ENCODE measurements around the gene ACSS1.

Gene ACSS1

DNA sequence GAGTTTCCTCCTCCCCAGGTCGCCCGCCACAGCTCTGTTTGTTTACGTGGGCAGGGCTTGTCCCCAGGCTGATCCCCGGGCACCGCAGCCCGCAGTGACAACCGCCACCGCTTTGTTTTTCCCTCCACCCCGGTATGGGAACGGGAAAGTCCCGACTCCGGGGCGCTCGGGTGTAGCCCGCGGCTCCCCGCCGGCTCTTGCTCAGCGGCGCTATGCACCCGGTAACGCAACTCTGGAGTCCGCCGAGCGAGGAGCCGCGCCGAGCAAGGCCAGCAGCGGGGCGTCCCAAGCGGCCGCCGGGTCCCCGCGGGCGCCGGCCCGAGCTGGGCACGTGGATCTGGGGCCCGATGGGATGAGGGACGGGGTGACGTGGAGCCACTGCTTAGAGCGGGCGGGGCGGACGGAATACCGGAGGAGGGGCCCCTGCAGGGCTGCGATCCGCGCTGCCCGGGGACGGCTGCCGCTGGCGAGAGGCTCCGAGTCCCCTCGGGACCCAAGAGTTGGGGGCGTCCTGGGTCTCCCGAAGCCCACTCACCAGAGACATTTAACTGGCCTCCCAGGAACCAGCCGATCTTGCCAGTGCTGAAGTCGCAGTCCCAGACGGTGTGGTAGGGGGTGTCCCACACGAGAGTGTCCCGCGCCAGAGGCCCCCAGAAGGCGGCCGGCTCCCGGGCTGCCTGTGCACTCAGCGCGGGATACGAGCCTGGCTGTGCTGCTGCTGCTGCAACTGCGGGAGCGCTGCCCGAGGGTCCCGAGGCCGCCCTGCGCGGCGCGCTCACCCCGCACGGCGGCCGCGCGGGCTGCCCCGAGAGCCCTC lies 497 bp downstream of the ACSS1 start (continued):
- TF ChIP-seq, protein P1, sequence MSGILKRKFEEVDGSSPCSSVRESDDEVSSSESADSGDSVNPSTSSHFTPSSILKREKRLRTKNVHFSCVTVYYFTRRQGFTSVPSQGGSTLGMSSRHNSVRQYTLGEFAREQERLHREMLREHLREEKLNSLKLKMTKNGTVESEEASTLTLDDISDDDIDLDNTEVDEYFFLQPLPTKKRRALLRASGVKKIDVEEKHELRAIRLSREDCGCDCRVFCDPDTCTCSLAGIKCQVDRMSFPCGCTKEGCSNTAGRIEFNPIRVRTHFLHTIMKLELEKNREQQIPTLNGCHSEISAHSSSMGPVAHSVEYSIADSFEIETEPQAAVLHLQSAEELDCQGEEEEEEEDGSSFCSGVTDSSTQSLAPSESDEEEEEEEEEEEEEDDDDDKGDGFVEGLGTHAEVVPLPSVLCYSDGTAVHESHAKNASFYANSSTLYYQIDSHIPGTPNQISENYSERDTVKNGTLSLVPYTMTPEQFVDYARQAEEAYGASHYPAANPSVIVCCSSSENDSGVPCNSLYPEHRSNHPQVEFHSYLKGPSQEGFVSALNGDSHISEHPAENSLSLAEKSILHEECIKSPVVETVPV (CRISPR knock-in tag; IDR thresholded peaks at IDR 0.05) = no peak

DNA sequence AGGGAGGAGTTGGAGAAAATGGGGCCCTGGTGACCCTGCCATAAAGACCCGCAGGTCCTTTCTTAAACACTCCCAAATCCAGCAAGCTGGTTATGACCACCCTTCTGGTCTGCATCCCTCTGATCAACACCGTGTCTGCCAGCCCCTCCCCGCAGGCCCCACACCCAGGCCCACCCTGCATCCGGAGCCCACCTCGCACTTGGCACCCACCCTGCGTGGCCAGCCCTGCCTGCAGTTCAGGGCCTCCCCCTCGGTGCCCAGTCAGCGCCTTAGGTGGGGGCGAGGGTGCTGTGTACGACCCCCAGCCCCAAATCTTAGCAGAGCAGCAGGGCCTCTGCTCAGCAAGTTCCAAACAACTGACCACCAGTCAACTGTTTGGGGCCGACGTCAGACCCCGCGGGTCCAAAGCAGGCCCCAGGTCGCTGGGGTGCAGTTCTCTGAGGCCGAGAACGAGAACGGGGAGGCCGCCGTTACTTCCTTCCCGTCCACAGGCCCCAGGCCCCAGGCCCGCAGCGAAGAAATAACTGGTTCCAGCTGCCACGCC lies 1.2 kb downstream of the ACSS1 start:
- TF ChIP-seq, protein P1 (CRISPR knock-in tag; IDR thresholded peaks at IDR 0.05) = no peak
- TF ChIP-seq ESRRG (CRISPR knock-in tag; IDR thresholded peaks at IDR 0.05) = no peak
- no peak for TF ChIP-seq GLIS3 (CRISPR knock-in tag; IDR thresholded peaks at IDR 0.05)
- TF ChIP-seq, protein P2, sequence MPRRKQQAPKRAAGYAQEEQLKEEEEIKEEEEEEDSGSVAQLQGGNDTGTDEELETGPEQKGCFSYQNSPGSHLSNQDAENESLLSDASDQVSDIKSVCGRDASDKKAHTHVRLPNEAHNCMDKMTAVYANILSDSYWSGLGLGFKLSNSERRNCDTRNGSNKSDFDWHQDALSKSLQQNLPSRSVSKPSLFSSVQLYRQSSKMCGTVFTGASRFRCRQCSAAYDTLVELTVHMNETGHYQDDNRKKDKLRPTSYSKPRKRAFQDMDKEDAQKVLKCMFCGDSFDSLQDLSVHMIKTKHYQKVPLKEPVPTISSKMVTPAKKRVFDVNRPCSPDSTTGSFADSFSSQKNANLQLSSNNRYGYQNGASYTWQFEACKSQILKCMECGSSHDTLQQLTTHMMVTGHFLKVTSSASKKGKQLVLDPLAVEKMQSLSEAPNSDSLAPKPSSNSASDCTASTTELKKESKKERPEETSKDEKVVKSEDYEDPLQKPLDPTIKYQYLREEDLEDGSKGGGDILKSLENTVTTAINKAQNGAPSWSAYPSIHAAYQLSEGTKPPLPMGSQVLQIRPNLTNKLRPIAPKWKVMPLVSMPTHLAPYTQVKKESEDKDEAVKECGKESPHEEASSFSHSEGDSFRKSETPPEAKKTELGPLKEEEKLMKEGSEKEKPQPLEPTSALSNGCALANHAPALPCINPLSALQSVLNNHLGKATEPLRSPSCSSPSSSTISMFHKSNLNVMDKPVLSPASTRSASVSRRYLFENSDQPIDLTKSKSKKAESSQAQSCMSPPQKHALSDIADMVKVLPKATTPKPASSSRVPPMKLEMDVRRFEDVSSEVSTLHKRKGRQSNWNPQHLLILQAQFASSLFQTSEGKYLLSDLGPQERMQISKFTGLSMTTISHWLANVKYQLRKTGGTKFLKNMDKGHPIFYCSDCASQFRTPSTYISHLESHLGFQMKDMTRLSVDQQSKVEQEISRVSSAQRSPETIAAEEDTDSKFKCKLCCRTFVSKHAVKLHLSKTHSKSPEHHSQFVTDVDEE (CRISPR knock-in tag; IDR thresholded peaks at IDR 0.05) = no peak
- TF ChIP-seq ZNF70 (CRISPR knock-in tag; IDR thresholded peaks at IDR 0.05) = no peak
- TF ChIP-seq PPARA (CRISPR knock-in tag; IDR thresholded peaks at IDR 0.05; ENCODE audit: borderline replicate concordance) = no peak
- TF ChIP-seq ZNF565 (CRISPR knock-in tag; conservative IDR thresholded peaks at IDR 0.05; ENCODE audit: low read depth) = no peak
- no peak for TF ChIP-seq SNAI2 (CRISPR knock-in tag; IDR thresholded peaks at IDR 0.05)
- no peak for TF ChIP-seq OSR1 (CRISPR knock-in tag; IDR thresholded peaks at IDR 0.05)
- no peak for TF ChIP-seq CSDC2 (CRISPR knock-in tag; IDR thresholded peaks at IDR 0.05)
- ATAC-seq = no peak

DNA sequence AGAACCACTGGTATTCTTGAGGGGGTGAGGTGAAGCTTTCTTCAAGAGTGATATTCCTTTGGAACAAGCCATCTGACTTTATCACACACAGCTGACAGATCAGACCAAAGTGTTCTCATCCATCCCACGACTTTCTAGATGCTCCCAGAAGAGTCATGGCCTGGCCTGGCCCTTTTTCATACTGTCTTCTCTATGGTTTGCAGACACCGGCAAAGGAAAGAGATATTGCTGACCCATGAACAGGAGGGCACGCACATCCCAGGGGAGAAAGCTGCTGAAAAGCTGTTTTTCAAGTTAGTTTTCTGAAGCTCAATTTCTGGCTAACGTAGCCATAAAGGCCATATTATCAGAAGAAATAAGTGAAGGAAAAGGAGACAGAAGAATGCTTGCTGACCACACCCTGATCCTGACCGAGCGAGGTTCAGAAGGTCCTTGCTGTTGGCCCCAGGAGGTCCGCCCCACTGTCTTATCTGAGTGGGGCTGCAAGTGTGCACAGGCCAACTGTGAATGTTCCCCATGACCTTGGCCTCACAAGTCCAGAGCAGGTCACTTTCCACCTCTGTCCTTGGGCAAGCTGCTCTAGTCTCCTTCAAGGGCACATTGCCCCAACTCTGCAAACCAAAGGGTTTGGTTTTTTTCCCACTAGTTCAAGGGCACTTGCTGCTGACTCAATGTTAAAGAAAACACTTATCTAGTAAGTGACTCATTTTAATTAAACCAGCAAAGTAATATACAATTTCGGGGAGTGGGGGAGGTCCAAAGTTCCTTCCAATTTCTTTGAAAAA lies 2.0 kb downstream of the ACSS1 start:
- no peak for ATAC-seq
- no peak for TF ChIP-seq ESRRG (CRISPR knock-in tag; IDR thresholded peaks at IDR 0.05)
- no peak for TF ChIP-seq ZNF565 (CRISPR knock-in tag; conservative IDR thresholded peaks at IDR 0.05; ENCODE audit: low read depth)
- TF ChIP-seq TCF4 (CRISPR knock-in tag; IDR thresholded peaks at IDR 0.05; ENCODE audit: borderline replicate concordance) = no peak
- TF ChIP-seq, protein P1 (CRISPR knock-in tag; IDR thresholded peaks at IDR 0.05) = no peak
- TF ChIP-seq, protein P3, sequence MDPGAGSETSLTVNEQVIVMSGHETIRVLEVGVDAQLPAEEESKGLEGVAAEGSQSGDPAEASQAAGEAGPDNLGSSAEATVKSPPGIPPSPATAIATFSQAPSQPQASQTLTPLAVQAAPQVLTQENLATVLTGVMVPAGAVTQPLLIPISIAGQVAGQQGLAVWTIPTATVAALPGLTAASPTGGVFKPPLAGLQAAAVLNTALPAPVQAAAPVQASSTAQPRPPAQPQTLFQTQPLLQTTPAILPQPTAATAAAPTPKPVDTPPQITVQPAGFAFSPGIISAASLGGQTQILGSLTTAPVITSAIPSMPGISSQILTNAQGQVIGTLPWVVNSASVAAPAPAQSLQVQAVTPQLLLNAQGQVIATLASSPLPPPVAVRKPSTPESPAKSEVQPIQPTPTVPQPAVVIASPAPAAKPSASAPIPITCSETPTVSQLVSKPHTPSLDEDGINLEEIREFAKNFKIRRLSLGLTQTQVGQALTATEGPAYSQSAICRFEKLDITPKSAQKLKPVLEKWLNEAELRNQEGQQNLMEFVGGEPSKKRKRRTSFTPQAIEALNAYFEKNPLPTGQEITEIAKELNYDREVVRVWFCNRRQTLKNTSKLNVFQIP (CRISPR knock-in tag; IDR thresholded peaks at IDR 0.05; ENCODE audit: borderline replicate concordance, low read depth) = no peak
- no peak for TF ChIP-seq ARNTL (CRISPR knock-in tag; IDR thresholded peaks at IDR 0.05; ENCODE audit: borderline replicate concordance, low read depth)
- TF ChIP-seq, protein P2 (CRISPR knock-in tag; IDR thresholded peaks at IDR 0.05) = no peak
- TF ChIP-seq SNAI2 (CRISPR knock-in tag; IDR thresholded peaks at IDR 0.05) = no peak
- TF ChIP-seq BACH2 (CRISPR knock-in tag; IDR thresholded peaks at IDR 0.05; ENCODE audit: borderline replicate concordance) = no peak

Measured in SK-N-SH treated with all-trans-retinoic acid at 6 μM for 48 hours (cell line).